ENCODE measurements around the gene RNF123. TPM values are rescaled to one million over a fixed set of nuclear protein-coding genes. Genes with fewer than 3 reads are reported as not detected.

Gene RNF123
- total RNA-seq, 4 donors from 2014 or later = 14.7 to 23.7 (median 19.7) TPM

DNA sequence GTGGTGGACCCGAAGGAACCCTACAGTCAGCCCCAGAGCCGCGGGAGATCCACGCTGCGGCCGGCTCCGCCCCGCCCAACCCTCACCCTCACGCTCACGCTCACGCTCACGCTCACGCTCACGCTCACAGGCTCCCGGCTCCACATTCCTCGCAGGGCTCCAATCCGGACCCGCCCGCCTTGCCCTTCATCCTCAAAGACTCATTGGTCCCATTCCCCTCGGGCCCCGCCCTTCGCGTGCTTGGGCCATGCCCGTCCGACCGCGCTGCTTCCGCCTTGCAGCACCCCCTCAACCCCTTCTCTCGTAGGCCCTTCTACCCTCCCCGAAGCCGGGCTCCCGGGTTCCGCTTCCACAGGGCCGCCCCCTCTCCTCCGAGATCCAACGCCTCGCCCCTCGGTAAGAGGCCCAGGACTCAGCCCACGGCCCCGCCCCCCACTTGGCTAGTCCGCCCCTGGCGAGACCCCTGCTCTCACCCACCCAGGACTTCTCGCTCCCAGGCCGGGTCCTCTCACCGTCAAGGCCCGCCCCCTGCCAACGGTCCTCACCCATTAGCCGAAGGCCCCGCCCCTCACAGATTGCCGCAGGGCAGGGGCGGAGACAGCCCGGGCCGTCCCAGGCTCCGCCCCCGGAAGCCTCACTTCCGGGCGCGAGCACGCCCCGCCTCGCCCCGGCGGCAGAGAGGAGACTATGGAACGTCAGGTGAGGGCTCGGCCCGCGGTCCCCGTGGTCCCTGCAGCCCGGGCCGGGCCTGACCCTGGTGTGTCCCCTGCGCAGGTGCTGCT is 15.5 kb upstream of the RNF123 start, which contains the start of gene APEH:
TSS of gene APEH (plus strand) at position 637 of the 782 bp plus-strand sequence. CDS start at position 688, 51 bp downstream.
- TF ChIP-seq, protein P1, sequence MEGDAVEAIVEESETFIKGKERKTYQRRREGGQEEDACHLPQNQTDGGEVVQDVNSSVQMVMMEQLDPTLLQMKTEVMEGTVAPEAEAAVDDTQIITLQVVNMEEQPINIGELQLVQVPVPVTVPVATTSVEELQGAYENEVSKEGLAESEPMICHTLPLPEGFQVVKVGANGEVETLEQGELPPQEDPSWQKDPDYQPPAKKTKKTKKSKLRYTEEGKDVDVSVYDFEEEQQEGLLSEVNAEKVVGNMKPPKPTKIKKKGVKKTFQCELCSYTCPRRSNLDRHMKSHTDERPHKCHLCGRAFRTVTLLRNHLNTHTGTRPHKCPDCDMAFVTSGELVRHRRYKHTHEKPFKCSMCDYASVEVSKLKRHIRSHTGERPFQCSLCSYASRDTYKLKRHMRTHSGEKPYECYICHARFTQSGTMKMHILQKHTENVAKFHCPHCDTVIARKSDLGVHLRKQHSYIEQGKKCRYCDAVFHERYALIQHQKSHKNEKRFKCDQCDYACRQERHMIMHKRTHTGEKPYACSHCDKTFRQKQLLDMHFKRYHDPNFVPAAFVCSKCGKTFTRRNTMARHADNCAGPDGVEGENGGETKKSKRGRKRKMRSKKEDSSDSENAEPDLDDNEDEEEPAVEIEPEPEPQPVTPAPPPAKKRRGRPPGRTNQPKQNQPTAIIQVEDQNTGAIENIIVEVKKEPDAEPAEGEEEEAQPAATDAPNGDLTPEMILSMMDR (IDR thresholded peaks at IDR 0.05; ENCODE audit: low read depth) = no peak

DNA sequence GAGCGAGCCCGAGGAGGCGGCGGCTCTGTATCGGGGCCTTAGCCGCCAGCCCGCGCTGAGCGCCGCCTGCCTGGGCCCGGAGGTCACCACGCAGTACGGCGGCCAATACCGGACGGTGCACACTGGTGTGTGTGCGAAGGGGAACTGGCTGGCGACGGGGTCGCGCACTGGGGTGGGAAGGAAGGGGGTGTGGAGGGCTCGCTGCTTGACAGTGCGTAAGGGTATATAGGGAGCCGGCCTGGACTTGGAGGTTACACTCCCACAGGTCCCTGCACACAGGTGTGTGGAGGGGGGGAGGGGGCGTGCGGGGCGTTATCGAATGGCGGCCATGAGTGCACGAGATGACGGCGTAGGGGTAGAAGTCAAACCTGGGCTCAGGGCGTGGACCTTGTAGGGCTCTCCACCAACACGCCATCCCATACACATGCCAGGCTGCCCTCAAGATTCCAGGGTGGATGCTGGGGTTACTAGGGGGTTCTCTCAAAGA is 14.8 kb upstream of the RNF123 start:
- TF ChIP-seq, protein P1 (IDR thresholded peaks at IDR 0.05; ENCODE audit: low read depth) = no peak

DNA sequence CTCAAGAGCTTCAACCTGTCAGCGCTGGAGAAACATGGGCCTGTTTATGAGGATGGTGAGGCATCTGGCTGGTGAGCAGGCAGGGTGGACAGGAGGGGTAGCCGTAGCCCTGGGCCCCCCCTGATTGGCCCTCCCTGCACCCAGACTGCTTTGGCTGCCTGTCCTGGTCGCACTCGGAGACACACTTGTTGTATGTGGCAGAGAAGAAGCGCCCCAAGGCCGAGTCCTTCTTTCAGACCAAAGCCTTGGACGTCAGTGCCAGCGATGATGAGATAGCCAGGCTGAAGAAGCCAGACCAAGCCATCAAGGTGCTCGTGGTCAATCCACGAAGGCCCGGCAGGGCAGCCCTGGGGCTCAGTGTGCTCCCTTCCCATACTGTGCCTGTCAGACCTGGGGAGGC is 13.4 kb upstream of the RNF123 start:
- TF ChIP-seq, protein P1 (IDR thresholded peaks at IDR 0.05; ENCODE audit: low read depth) = no peak

DNA sequence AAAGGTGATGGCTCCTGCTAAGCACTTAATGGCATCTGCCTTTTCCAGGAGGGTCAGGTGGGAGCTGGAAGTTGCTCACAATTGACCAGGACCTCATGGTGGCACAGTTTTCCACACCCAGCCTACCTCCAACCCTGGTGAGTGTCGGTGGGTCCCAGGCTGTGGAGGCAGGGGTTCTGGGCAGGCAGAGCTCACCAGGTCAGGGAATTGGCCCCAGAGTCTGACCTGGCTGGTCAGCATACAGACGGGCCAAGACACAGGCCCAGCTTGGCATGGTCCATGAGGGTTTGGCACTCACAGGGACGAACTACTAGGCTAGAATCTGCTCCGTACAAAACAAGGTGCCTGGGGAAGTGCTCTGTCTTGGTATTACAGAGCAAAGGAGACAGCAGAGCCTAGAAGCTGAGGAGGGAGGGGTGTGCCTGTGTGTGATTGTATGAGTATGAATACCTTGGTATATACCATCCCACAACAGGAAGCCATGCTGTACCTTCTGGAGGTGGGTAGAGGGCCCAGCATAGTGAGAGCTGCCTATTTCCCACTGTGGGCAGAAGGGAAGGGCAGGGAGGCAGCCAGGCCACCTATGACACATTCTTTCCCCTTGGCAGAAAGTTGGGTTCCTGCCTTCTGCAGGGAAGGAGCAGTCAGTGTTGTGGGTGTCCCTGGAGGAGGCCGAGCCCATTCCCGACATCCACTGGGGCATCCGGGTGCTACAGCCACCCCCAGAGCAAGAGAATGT is 8.7 kb upstream of the RNF123 start:
- TF ChIP-seq, protein P1 (IDR thresholded peaks at IDR 0.05; ENCODE audit: low read depth) = no peak

DNA sequence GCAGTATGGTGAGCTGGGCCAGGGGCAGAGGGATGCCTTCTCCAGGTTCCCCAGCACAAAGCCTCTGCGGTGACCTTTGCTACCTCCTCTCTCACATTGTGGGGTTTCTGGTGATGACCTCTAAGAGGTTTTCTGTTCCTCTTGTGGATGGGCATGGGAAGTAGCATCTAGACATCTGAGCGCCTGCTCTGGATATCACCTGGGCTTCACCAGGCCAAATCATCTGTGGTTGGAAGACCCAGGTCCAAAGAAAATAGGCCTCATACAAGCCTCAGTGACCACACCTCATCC is 8.2 kb upstream of the RNF123 start:
- TF ChIP-seq, protein P1 (IDR thresholded peaks at IDR 0.05; ENCODE audit: low read depth) = no peak

DNA sequence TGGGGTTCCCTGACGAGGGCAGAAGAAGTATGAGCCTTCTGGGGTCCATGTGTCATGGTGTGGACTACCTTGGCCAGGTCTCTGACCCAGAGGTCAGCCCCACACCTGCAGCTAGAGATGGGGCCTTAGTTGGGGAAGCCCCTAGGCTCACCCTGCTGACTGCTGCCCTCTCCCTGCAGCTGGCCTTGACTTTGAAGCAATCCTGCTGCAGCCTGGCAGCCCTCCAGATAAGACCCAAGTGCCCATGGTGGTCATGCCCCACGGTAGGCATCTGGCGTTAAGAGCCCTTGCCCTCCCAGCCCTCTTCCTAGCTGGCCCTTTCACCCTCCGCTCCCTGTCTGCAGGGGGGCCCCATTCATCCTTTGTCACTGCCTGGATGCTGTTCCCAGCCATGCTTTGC is 7.8 kb upstream of the RNF123 start:
- TF ChIP-seq, protein P1 (IDR thresholded peaks at IDR 0.05; ENCODE audit: low read depth) = no peak

DNA sequence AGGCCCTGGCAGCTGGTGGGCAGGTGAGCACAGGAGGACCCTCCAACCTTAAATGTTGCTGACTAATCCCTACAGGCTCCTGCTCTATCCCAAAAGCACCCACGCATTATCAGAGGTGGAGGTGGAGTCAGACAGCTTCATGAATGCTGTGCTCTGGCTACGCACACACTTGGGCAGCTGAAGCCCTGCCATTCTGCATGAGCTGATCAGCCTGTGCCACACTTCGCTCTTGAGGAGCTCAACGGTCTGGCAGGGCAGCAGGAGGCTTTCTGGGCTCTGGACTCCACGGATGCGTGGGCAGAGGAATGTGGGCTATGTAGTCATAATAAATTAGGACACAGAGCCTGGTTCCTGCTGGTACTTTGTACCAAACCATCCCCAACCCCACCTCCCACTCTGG is 6.2 kb upstream of the RNF123 start:
- TF ChIP-seq, protein P1 (IDR thresholded peaks at IDR 0.05; ENCODE audit: low read depth) = no peak
